ENCODE data around the gene NPM1. TPM values are rescaled to one million over a fixed set of nuclear protein-coding genes. Genes with fewer than 3 reads are reported as not detected.
A peak's percentile ranks its signal among the peaks of the same experiment; 100 is the strongest.

NPM1 gene
- total RNA-seq, 1 donor from 2014 or later, result 184 TPM

GRCh38 chr5:171425596-171426244, 38.1 kb downstream of the NPM1 start:
- peak; percentile 8 for DNase-seq (ENCODE audit: low spot score)
- ATAC-seq, result no peak

- no peak for DNase-seq (ENCODE audit: low spot score)
These were observed 38.6 kb downstream of the NPM1 start for GRCh38 chr5:171426266-171426665.

GRCh38 chr5:171426680-171427079, 39.0 kb downstream of the NPM1 start:
- ATAC-seq (no peak), DNase-seq (ENCODE audit: low spot score) (peak; percentile 14)

More at GRCh38 chr5:171426266-171426665, 38.6 kb downstream of the NPM1 start:
- no peak for ATAC-seq

GRCh38 chr5:171427318-171428167, 39.9 kb downstream of the NPM1 start:
- peak; percentile 12 for DNase-seq (ENCODE audit: low spot score)
- ATAC-seq, result no peak

- no peak for ATAC-seq
- DNase-seq (ENCODE audit: low spot score), result no peak
These were observed 40.6 kb downstream of the NPM1 start for GRCh38 chr5:171428168-171428696.

GRCh38 chr5:171428809-171429542, 41.3 kb downstream of the NPM1 start:
- DNase-seq (ENCODE audit: low spot score) (no peak), ATAC-seq (no peak)

- ATAC-seq (no peak), DNase-seq (ENCODE audit: low spot score) (no peak)
These were observed 41.9 kb downstream of the NPM1 start for GRCh38 chr5:171429543-171429910.

- DNase-seq (ENCODE audit: low spot score) (no peak), ATAC-seq (no peak)
These were observed 43.7 kb downstream of the NPM1 start for GRCh38 chr5:171431251-171431777.

- DNase-seq (ENCODE audit: low spot score) (no peak), ATAC-seq (no peak)
These were observed 44.4 kb downstream of the NPM1 start for GRCh38 chr5:171432076-171432475.

GRCh38 chr5:171432583-171433351, 45.1 kb downstream of the NPM1 start:
- no peak for DNase-seq (ENCODE audit: low spot score)
- ATAC-seq, result peak; percentile 28

GRCh38 chr5:171433352-171433698, 45.7 kb downstream of the NPM1 start:
- ATAC-seq, result no peak
- DNase-seq (ENCODE audit: low spot score), result no peak

- no peak for ATAC-seq
- DNase-seq (ENCODE audit: low spot score), result no peak
These were observed 46.5 kb downstream of the NPM1 start for GRCh38 chr5:171433982-171434676.

- ATAC-seq, result no peak
- no peak for DNase-seq (ENCODE audit: low spot score)
These were observed 47.2 kb downstream of the NPM1 start for GRCh38 chr5:171434874-171435273.

GRCh38 chr5:171435908-171436307, 48.3 kb downstream of the NPM1 start:
- no peak for DNase-seq (ENCODE audit: low spot score)

GRCh38 chr5:171436804-171437285, 49.2 kb downstream of the NPM1 start:
- DNase-seq (ENCODE audit: low spot score) (no peak), ATAC-seq (no peak)

More at GRCh38 chr5:171435908-171436307, 48.3 kb downstream of the NPM1 start:
- ATAC-seq, result no peak

GRCh38 chr5:171437286-171437821, 49.7 kb downstream of the NPM1 start:
- ATAC-seq (no peak), DNase-seq (ENCODE audit: low spot score) (no peak)

- no peak for ATAC-seq
- no peak for DNase-seq (ENCODE audit: low spot score)
These were observed 51.1 kb downstream of the NPM1 start for GRCh38 chr5:171438738-171439137.

- ATAC-seq, result no peak
- DNase-seq (ENCODE audit: low spot score), result no peak
These were observed 53.7 kb downstream of the NPM1 start for GRCh38 chr5:171441246-171441791.
